ENCODE results near the gene RNF141. TPM values are rescaled to one million over a fixed set of nuclear protein-coding genes. Genes with fewer than 3 reads are reported as not detected.

Gene RNF141
- total and polyA plus RNA-seq, 10 of the 15 experiments (the other 5 are each of a cell fraction or from before 2014, with no cell fraction given) = 7.6 to 36.8 (median 13.6) TPM

DNA sequence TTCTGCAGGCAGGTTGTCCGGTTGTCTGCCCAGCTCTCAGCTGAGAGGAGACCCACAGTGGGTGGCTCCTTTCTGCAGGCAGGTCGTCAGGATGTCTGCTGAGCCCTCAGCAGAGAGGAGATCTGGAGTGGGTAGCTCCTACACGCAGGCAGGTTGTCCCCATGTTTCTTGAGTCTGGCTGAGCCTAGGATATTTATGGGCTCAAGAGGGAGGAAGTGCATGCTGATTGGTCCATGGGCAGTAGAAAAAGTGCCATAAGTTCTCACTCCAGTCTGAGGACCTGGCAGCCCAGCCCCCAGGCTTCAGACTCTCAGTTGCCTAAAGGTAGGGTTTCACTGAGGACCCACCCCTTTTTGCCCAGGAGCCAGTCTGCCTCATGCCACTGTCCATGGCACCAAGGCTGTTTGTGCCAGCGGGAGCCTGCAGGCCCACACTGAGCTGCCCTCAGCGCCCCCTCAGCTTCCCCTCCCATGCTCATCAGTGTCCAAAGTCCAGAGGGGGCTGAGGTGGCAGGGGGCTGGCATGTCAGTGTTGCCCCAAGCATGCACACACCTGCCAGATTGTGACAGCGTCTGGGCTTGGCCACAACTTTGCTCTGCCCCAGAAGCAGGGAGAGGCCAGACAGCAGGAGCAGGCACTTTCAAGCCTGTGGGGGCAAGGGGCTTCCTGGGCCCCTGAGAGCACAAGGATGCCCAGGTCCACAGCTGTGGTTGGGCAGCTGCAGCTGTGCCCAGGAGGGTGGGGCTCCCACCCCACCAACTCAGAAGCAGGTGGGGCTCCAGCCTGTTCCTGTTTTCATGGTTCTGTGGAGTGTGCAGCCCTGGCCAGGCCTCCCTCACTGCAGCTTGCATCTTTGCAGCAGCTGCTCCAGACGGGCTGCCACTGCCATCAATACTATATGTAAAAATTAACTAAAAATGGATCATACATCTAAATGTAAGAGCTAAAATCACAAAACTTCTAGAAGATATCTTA is 3.8 kb upstream of the RNF141 start (continued):
- TF ChIP-seq BCLAF1 (IDR thresholded peaks at IDR 0.05) = no peak

DNA sequence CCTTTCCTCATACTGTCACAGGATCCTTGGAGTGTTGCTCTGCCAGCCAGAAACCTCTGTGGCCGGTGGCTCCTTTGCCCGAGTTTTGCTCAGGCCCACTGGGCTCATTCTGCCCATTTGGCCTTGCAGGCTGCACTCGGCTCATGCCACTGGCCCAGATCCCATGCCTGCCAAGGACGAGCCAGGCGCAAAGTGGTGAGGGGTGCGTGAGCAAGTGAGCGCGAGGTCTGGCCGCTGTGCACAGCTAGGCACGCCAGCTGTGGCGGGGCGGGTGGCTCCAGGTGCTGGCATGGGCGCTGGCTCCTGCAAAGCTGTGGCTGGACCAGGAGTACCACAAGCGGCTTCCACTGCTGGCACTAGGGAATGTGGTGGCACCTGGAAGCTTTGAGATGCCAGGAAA is 2.8 kb upstream of the RNF141 start:
- intact Hi-C loops (cut with micrococcal nuclease; ENCODE audit: unreplicated experiment) (loop anchor here (5.0 kb wide), 1 partner anchor 86 kb away; the partner anchor contains the start of gene AMPD3), in situ Hi-C loops (cut with MboI) (no loop called here)
- Histone ChIP-seq H3K27ac (ENCODE audit: control insufficient read depth, insufficient read depth) (no peak overlapping the region), H3K27me3 (replicated peaks in 1 of 2; ENCODE audit: control insufficient read depth in 2 of 2, insufficient read depth in 2 of 2, low read length in 1 of 2) (peaks cover 0 to 5% of the 10 kb centered on the region in 2 experiments; a peak in 1 of 4 replicates), H3K9ac (ENCODE audit: control insufficient read depth, insufficient read depth, low read length) (no peak overlapping the region), H3K79me2 (ENCODE audit: control insufficient read depth, insufficient read depth, low read length) (no peaks in the 10 kb centered on the region), H4K20me1 (ENCODE audit: control insufficient read depth, insufficient read depth) (no peaks in the 10 kb centered on the region), H2AFZ (ENCODE audit: control insufficient read depth, low read depth, low read length) (no peak overlapping the region), H3K4me1 (ENCODE audit: control insufficient read depth, insufficient read depth, low read length) (peaks cover 5% of the 10 kb centered on the region), H3K9me3 (replicated peaks; ENCODE audit: control insufficient read depth, insufficient read depth, low read length) (no peaks in the 10 kb centered on the region; the same call in 2 of the 3 replicates), H3K4me3 (no peak overlapping the region), H3K4me2 (ENCODE audit: control insufficient read depth, insufficient read depth) (no peak overlapping the region), H3K36me3 (ENCODE audit: control insufficient read depth in 2 of 2, insufficient read depth in 2 of 2, low read length in 1 of 2) (no peaks in the 10 kb centered on the region)
- ChIA-PET SMC1A (ENCODE audit: uncharacterized antibody, unreplicated experiment) (interaction anchor here (2.2 to 4.9 kb wide), 2 partner anchors 11 to 130 kb away, joined by 6 to 25 read pairs; no protein-coding TSS in a partner anchor), POLR2A (interaction anchor here (0.6 kb wide), 1 partner anchor 49 kb away, joined by 3 read pairs; no protein-coding TSS in a partner anchor), RAD21 (ENCODE audit: unreplicated experiment) (no interaction called here), CTCF (interaction anchor here (0.6 kb wide), 1 partner anchor 1231 kb away, joined by 4 read pairs; no protein-coding TSS in a partner anchor)
- WGBS (ENCODE audit: insufficient coverage, insufficient replicate concordance, low lambda C conversion rate, missing lambda C conversion rate) = 84% methylated on average over 14 of the region's 14 CpGs
- FAIRE-seq (no peak), ATAC-seq (no peak), DNase-seq (ENCODE audit: low read depth, low spot score) (no peak)
- BruUV-seq (replicated peaks) = no TSS peak
- no peak for TF ChIP-seq RB1 (IDR thresholded peaks at IDR 0.05; ENCODE audit: borderline replicate concordance)
- TF ChIP-seq POLR2AphosphoS5 (IDR thresholded peaks at IDR 0.05; ENCODE audit: low read length) = no peak
- no peak for TF ChIP-seq DPF2 (IDR thresholded peaks at IDR 0.05)

Measured in GM12878 (cell line).